Neuron (in vitro differentiated cells): ENCODE results near the gene ZSCAN5C.
"Not testable (repeated sequence)": the region's sequence is repeated elsewhere in the genome, so short reads cannot be mapped to it uniquely, and the experiment has no call there.

Source experiments
- H2AFZ ChIP-seq: one replicate; pipeline ENCODE4 v1.6.1; 2013; ENCODE audit warnings: low read depth, mild to moderate bottlenecking, inconsistent platforms, low read length, moderate library complexity
- H3K27me3 ChIP-seq: one replicate; pipeline ENCODE4 v1.6.1; 2013; ENCODE audit warnings: low read length; ENCODE audit not compliant: insufficient read depth
- H3K36me3 ChIP-seq: one replicate; pipeline ENCODE4 v1.6.1; 2013; ENCODE audit warnings: low read length; ENCODE audit not compliant: insufficient read depth
- H3K4me1 ChIP-seq: one replicate; pipeline ENCODE4 v1.6.1; 2013; ENCODE audit warnings: low read length; ENCODE audit not compliant: insufficient read depth
- H3K4me3 ChIP-seq: 2 replicates; pipeline ENCODE4 v1.5.1; 2013; ENCODE audit warnings: mild to moderate bottlenecking, low read length, moderate library complexity
- H3K9me3 ChIP-seq: one replicate; pipeline ENCODE4 v1.6.1; 2013; ENCODE audit warnings: low read length

Gene ZSCAN5C

DNA sequence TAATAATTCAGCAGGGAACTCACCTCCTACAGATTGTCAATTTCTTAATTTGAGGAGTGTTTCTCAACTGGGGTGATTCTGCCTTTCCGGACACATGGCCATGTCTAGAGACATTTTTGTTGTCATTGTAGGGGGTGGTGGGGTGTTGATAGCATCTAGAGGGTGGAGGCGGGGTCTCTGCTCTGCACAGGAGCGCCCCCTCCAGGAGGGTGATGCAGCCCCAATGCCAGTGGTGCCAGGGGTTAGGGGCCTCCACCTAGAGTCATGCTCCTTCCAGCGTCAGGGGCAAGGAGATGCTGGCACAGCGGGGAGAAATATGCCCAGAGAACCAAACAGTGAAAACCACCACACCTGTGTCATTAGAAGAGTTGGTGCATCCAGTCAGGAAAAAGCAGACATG is 5.5 kb downstream of the ZSCAN5C start:
- not testable (repeated sequence) for H3K9me3 ChIP-seq, H3K4me1 ChIP-seq, H3K4me3 ChIP-seq, H2AFZ ChIP-seq, H3K27me3 ChIP-seq, H3K36me3 ChIP-seq

- Histone ChIP-seq H3K4me3 (no peak overlapping the region), H3K36me3 (no peaks in the 10 kb centered on the region), H3K4me1 (no peaks in the 10 kb centered on the region), H2AFZ (no peak overlapping the region), H3K27me3 (no peaks in the 10 kb centered on the region), H3K9me3 (no peaks in the 10 kb centered on the region)
Observed at GRCh38 chr19:56209091-56209490, 7.0 kb downstream of the ZSCAN5C start.

GRCh38 chr19:56210036-56210435 is 8.0 kb downstream of the ZSCAN5C start:
- not testable (repeated sequence) for H3K36me3 ChIP-seq, H2AFZ ChIP-seq, H3K9me3 ChIP-seq, H3K4me1 ChIP-seq, H3K4me3 ChIP-seq, H3K27me3 ChIP-seq

- Histone ChIP-seq H3K4me1 (no peaks in the 10 kb centered on the region), H3K36me3 (no peaks in the 10 kb centered on the region), H3K4me3 (no peak overlapping the region), H2AFZ (no peak overlapping the region), H3K27me3 (no peaks in the 10 kb centered on the region), H3K9me3 (no peaks in the 10 kb centered on the region)
Observed at GRCh38 chr19:56211718-56212117, 9.6 kb downstream of the ZSCAN5C start.

- Histone ChIP-seq H3K9me3 (peaks cover 4% of the 10 kb centered on the region), H3K27me3 (no peaks in the 10 kb centered on the region), H3K4me1 (no peaks in the 10 kb centered on the region), H3K4me3 (no peak overlapping the region), H2AFZ (no peak overlapping the region), H3K36me3 (no peaks in the 10 kb centered on the region)
Observed at GRCh38 chr19:56217039-56217949, 15.2 kb downstream of the ZSCAN5C start.

DNA sequence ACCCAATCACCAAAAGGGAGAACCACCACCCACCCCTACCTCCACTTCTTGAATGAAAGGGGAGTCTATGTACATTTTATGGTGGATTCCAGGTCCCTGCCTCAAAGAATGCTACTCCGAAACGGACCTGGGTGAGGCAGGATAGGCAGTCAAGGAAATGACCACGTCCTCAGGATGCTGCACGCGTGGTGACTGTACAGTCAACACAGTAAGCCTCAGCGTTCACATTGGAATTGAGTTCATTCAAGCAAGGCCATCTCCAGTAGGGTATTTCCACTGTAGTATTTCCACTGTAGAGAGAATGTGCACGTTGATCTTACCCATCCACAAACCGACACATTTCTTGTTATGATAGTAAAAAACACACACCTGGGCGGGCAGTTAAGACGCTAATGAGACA is 16.9 kb downstream of the ZSCAN5C start:
- Histone ChIP-seq H3K4me1 (no peaks in the 10 kb centered on the region), H3K9me3 (peaks cover 7% of the 10 kb centered on the region), H2AFZ (no peak overlapping the region), H3K4me3 (no peak overlapping the region), H3K36me3 (no peaks in the 10 kb centered on the region), H3K27me3 (no peaks in the 10 kb centered on the region)

- not testable (repeated sequence) for H3K36me3 ChIP-seq, H3K9me3 ChIP-seq, H3K4me1 ChIP-seq, H3K27me3 ChIP-seq, H2AFZ ChIP-seq, H3K4me3 ChIP-seq
Observed at GRCh38 chr19:56221442-56221841, 19.4 kb downstream of the ZSCAN5C start.

DNA sequence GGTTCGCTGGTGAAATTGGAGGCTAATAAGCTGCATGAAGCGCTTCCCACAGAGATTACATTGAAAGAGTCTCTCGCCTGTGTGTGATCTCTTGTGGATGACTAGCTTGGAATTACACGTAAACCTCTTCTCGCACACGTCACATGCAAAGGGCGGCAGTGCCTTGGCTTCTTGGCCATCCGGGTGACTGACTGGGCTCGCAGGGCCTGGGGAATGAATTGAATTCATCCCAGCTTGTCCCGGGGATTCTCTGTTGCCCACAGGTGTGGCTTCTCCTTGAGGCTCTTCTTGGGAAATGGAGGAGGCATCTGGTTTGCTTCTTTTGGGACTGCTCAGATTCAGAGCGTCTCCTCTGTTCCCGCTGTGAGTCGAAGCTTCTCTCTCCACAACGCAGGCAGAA is 19.8 kb downstream of the ZSCAN5C start:
- H3K4me1 ChIP-seq = no peaks in the 10 kb centered on the region

DNA sequence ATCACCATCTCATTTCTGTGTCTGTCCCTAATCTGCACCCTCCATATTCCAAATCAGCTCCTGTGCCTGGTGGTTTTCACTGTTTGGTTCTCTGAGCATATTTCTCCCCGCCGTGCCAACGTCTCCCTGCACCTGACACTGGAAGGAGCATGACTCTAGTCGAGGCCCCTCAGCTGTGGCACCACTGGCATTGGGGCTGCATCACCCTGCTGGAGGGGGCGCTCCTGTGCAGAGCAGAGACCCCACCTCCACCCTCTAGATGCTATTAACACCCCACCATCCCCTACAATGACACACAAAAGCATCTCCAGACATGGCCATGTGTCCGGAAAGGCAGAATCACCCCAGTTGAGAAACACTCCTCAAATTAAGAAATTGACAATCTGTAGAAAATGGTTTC is 20.8 kb downstream of the ZSCAN5C start:
- no peaks in the 10 kb centered on the region for H3K27me3 ChIP-seq
- H3K4me1 ChIP-seq = no peaks in the 10 kb centered on the region
- H3K36me3 ChIP-seq = no peaks in the 10 kb centered on the region
- no peak overlapping the region for H3K4me3 ChIP-seq
- no peak overlapping the region for H2AFZ ChIP-seq
- H3K9me3 ChIP-seq = peaks cover 4% of the 10 kb centered on the region

More for the DNA sequence above, 19.8 kb downstream of the ZSCAN5C start:
- no peaks in the 10 kb centered on the region for H3K27me3 ChIP-seq
- no peaks in the 10 kb centered on the region for H3K36me3 ChIP-seq
- peaks cover 7% of the 10 kb centered on the region for H3K9me3 ChIP-seq
- no peak overlapping the region for H3K4me3 ChIP-seq
- H2AFZ ChIP-seq = no peak overlapping the region

- Histone ChIP-seq H3K4me3 (no peak overlapping the region), H3K4me1 (no peaks in the 10 kb centered on the region), H3K9me3 (peaks cover 4% of the 10 kb centered on the region), H2AFZ (no peak overlapping the region), H3K27me3 (no peaks in the 10 kb centered on the region), H3K36me3 (no peaks in the 10 kb centered on the region)
Observed at GRCh38 chr19:56223481-56223880, 21.4 kb downstream of the ZSCAN5C start.

- no peaks in the 10 kb centered on the region for H3K27me3 ChIP-seq
- no peaks in the 10 kb centered on the region for H3K4me1 ChIP-seq
- no peaks in the 10 kb centered on the region for H3K36me3 ChIP-seq
- peaks cover 2% of the 10 kb centered on the region for H3K9me3 ChIP-seq
- no peak overlapping the region for H2AFZ ChIP-seq
- H3K4me3 ChIP-seq = no peak overlapping the region
Observed at GRCh38 chr19:56245121-56245740, 43.2 kb downstream of the ZSCAN5C start.

GRCh38 chr19:56245764-56246163 is 43.7 kb downstream of the ZSCAN5C start:
- not testable (repeated sequence) for H3K27me3 ChIP-seq, H3K4me1 ChIP-seq, H2AFZ ChIP-seq, H3K4me3 ChIP-seq, H3K36me3 ChIP-seq, H3K9me3 ChIP-seq

DNA sequence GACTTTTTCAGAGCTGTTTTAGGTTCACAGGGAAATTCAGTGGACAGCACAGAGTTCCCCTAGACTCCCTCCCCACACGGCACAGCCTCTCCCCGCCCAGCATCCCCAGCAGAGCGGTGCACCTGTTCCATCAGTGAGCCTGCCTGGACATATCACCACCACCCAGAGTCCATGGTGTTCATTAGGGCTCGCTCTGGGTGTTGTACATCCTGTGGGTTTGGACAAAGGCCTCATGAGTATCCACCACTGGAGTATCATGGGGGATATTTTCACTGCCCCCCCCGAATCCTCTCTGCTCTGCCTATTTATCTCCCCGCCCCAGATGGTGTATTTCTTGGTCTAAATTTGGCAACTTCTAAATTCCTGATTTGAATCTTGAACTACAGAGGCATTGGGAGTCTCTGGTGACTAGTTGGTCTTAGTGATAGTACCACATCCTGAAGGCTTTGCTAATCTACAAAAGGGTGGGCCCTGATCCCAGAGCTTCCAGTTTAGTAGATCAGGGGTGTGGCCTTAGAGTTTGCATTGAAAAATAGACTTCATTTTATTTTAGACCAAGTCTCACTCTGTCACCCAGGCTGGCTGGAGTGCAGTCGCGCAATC is 46.8 kb downstream of the ZSCAN5C start:
- H3K4me3 ChIP-seq, H3K9me3 ChIP-seq, H2AFZ ChIP-seq, H3K36me3 ChIP-seq, H3K27me3 ChIP-seq, H3K4me1 ChIP-seq: not testable (repeated sequence)
